ENCODE results near the gene LAMA4. TPM values are rescaled to one million over a fixed set of nuclear protein-coding genes. Genes with fewer than 3 reads are reported as not detected.

LAMA4 gene
- total and polyA plus RNA-seq, 4 donors, result 2.1 to 6.0 (median 3.5) TPM

- no peak for DNase-seq (ENCODE audit: low spot score)
- no peak for TF ChIP-seq HNF4G (IDR thresholded peaks at IDR 0.05)
- no peak for TF ChIP-seq ATF3 (IDR thresholded peaks at IDR 0.05)
- TF ChIP-seq NR2F2 (IDR thresholded peaks at IDR 0.05), result no peak
- TF ChIP-seq YY1 (IDR thresholded peaks at IDR 0.05), result no peak
- TF ChIP-seq TAF1 (conservative IDR thresholded peaks at IDR 0.05), result no peak
- TF ChIP-seq HNF4A (conservative IDR thresholded peaks at IDR 0.05), result no peak
- no peak for TF ChIP-seq CTCF (IDR thresholded peaks at IDR 0.05; ENCODE audit: low read depth, low read length, missing input control)
- TF ChIP-seq ZBTB33 (IDR thresholded peaks at IDR 0.05), result no peak
- TF ChIP-seq GABPA (IDR thresholded peaks at IDR 0.05 in 1 of 2, conservative IDR thresholded peaks at IDR 0.05 in 1 of 2), result no peak
- TF ChIP-seq RAD21 (IDR thresholded peaks at IDR 0.05), result no peak
- no peak for TF ChIP-seq RXRA (IDR thresholded peaks at IDR 0.05)
- TF ChIP-seq JUND (IDR thresholded peaks at IDR 0.05), result no peak
- TF ChIP-seq SP1 (IDR thresholded peaks at IDR 0.05), result no peak
- no peak for TF ChIP-seq EGR1 (IDR thresholded peaks at IDR 0.05; ENCODE audit: low read depth in 2 of 2)
- TF ChIP-seq FOXA2 (IDR thresholded peaks at IDR 0.05), result no peak
- TF ChIP-seq REST (IDR thresholded peaks at IDR 0.05), result no peak
- no peak for TF ChIP-seq MAX (IDR thresholded peaks at IDR 0.05)
- no peak for TF ChIP-seq FOXA1 (IDR thresholded peaks at IDR 0.05)
- no peaks in the 10 kb centered on the region for H3K36me3 ChIP-seq (ENCODE audit: control insufficient read depth in 4 of 4, insufficient read depth in 3 of 4, low read depth in 1 of 4, low read length in 3 of 4)
- no peak overlapping the region for H3K27ac ChIP-seq (ENCODE audit: low read depth in 1 of 2, low read length in 2 of 2)
- H3K4me1 ChIP-seq (ENCODE audit: control insufficient read depth in 4 of 4, insufficient read depth in 4 of 4, low read length in 3 of 4), result no peaks in the 10 kb centered on the region
- H3K9ac ChIP-seq (ENCODE audit: low read depth in 1 of 2, low read length in 2 of 2), result no peak overlapping the region
- 96% methylated on average over 4 of the region's 4 CpGs for WGBS
- no peaks in the 10 kb centered on the region for H3K9me3 ChIP-seq (ENCODE audit: control insufficient read depth in 4 of 4, low read length in 3 of 4)
- H3K27me3 ChIP-seq (ENCODE audit: control insufficient read depth in 4 of 4, insufficient read depth in 4 of 4, low read length in 3 of 4), result no peaks in the 10 kb centered on the region
- no peak overlapping the region for H3K4me3 ChIP-seq (ENCODE audit: low read depth in 1 of 3, low read length in 3 of 3)
Measured at GRCh38 chr6:112156668-112157067, 97.7 kb downstream of the LAMA4 start.

Measured in liver (tissue), 9 donors.